SK-N-SH (cell line): ENCODE data around the gene RARS1. TPM values are rescaled to one million over a fixed set of nuclear protein-coding genes. Genes with fewer than 3 reads are reported as not detected.

Experiments
- CTCF ChIA-PET: fragments of 300-600, 350-600 bp; formaldehyde crosslinking; extraction: SDS; loops from one replicate; lab custom pipeline; 2021; lab: Yijun Ruan, JAX
- POLR2A ChIA-PET: fragments of 350-600 bp; sonication (Branson Sonifier 250); formaldehyde crosslinking; extraction: SDS; loops from one replicate; lab custom pipeline; 2020; ENCODE audit warnings: antibody characterized with exemption, inconsistent platforms; lab: Yijun Ruan, JAX
- DNase-seq: peaks from one replicate; pipeline ENCODE4 v3.0.0; 2012
- H2AFZ ChIP-seq: fragments of 200-600 bp; sonication (generic); 2 replicates; pipeline ENCODE4 v1.8.1; 2016; ENCODE audit warnings: antibody characterized with exemption, mild to moderate bottlenecking, low read depth
- H3F3A ChIP-seq: fragments of 200-600 bp; sonication (generic); replicated peaks from 2 replicates; pipeline ENCODE3; 2016; ENCODE audit warnings: antibody characterized with exemption, mild to moderate bottlenecking; ENCODE audit not compliant: insufficient read depth
- H3K27ac ChIP-seq, 2 experiments: fragments of 200-500 bp in 1 of 2; fragments of 200-600 bp in 1 of 2; sonication (Bioruptor generic) in 1 of 2; sonication (generic), shearing (Covaris generic) in 1 of 2; 2 replicates each; pipeline versions ENCODE4 v1.5.1 to v1.6.1; 2014 to 2016; ENCODE audit warnings: low read depth in 2 of 2, inconsistent platforms in 1 of 2, low read length in 1 of 2, mild to moderate bottlenecking in 1 of 2, mixed read lengths in 1 of 2
- H3K27me3 ChIP-seq: fragments of 200-600 bp; sonication (generic), shearing (Covaris generic); 2 replicates; pipeline ENCODE4 v1.6.1; 2016; ENCODE audit warnings: mixed run types; ENCODE audit not compliant: insufficient read depth
- H3K36me3 ChIP-seq, 2 experiments: fragments of 200-500 bp in 1 of 2; fragments of 200-600 bp in 1 of 2; sonication (Bioruptor generic) in 1 of 2; sonication (generic) in 1 of 2; replicated peaks in 1 of 2; 2 replicates each; pipeline versions ENCODE3 to v1.5.1; 2014 to 2016; ENCODE audit warnings: low read length in 1 of 2, mild to moderate bottlenecking in 1 of 2; ENCODE audit not compliant: insufficient read depth in 2 of 2, control insufficient read depth in 1 of 2
- H3K4me1 ChIP-seq, 2 experiments: fragments of 200-500 bp in 1 of 2; fragments of 200-600 bp in 1 of 2; sonication (Bioruptor generic) in 1 of 2; sonication (generic), shearing (Covaris generic) in 1 of 2; 2 replicates each; pipeline versions ENCODE4 v1.5.1 to v1.6.1; 2014 to 2016; ENCODE audit warnings: low read depth in 1 of 2, low read length in 1 of 2, mixed run types in 1 of 2; ENCODE audit not compliant: insufficient read depth in 2 of 2, control insufficient read depth in 1 of 2
- H3K4me2 ChIP-seq: fragments of 200-600 bp; sonication (generic), shearing (Covaris generic); 2 replicates; pipeline ENCODE4 v1.6.1; 2017; ENCODE audit warnings: mixed run types
- H3K4me3 ChIP-seq, 2 experiments: fragments of 200-500 bp in 1 of 2; fragments of 200-600 bp in 1 of 2; sonication (Bioruptor generic) in 1 of 2; sonication (generic), shearing (Covaris generic) in 1 of 2; 2 replicates each; pipeline versions ENCODE4 v1.5.1 to v1.8.1; 2014 to 2016; ENCODE audit warnings: low read depth in 2 of 2, inconsistent platforms in 1 of 2, low read length in 1 of 2, mild to moderate bottlenecking in 1 of 2, mixed read lengths in 1 of 2, moderate library complexity in 1 of 2
- H3K79me2 ChIP-seq: fragments of 200-600 bp; sonication (generic); 2 replicates; pipeline ENCODE4 v1.8.1; 2017; ENCODE audit warnings: mild to moderate bottlenecking; ENCODE audit not compliant: insufficient read depth
- H3K9ac ChIP-seq: fragments of 200-600 bp; sonication (generic); 2 replicates; pipeline ENCODE4 v1.6.1; 2017; ENCODE audit warnings: mixed run types
- H3K9me2 ChIP-seq: fragments of 200-600 bp; sonication (generic); 2 replicates; pipeline ENCODE4 v1.6.1; 2017; ENCODE audit warnings: mixed run types
- H3K9me3 ChIP-seq: fragments of 200-600 bp; sonication (generic); 2 replicates; pipeline ENCODE4 v1.6.1; 2017; ENCODE audit warnings: mixed run types, mild to moderate bottlenecking, moderate library complexity
- H4K20me1 ChIP-seq: fragments of 200-600 bp; sonication (generic); 2 replicates; pipeline ENCODE4 v1.6.1; 2017; ENCODE audit warnings: mild to moderate bottlenecking, mixed run types; ENCODE audit not compliant: insufficient read depth
- CHD2 ChIP-seq: fragments of 150-350 bp; IDR thresholded peaks from 2 replicates; pipeline ENCODE4 v1.6.1; 2018; ENCODE audit warnings: low read length; ENCODE audit not compliant: partially characterized antibody
- EP300 ChIP-seq, 2 experiments: IDR thresholded peaks; 2 replicates each; pipeline versions ENCODE4 v1.4.0 to v1.6.1; 2012; ENCODE audit warnings: borderline replicate concordance in 1 of 2, low read depth in 1 of 2, low read length in 1 of 2
- EZH2phosphoT487 ChIP-seq: fragments of 200-600 bp; sonication (generic); IDR thresholded peaks from 2 replicates; pipeline ENCODE4 v1.6.1; 2017; ENCODE audit warnings: low read depth, mixed run types, mild to moderate bottlenecking, antibody characterized with exemption, moderate library complexity, borderline replicate concordance
- GABPA ChIP-seq: IDR thresholded peaks from 2 replicates; pipeline ENCODE4 v1.4.0; 2012; ENCODE audit warnings: low read depth, mild to moderate bottlenecking
- GATA2 ChIP-seq: sonication (generic); formaldehyde crosslinking; IDR thresholded peaks from 2 replicates; pipeline ENCODE4 v1.5.0; 2020; ENCODE audit warnings: mild to moderate bottlenecking, missing genetic modification reagents
- MAX ChIP-seq: IDR thresholded peaks from 2 replicates; pipeline ENCODE4 v1.4.0; 2012; ENCODE audit warnings: low read depth
- MEF2A ChIP-seq: IDR thresholded peaks from 2 replicates; pipeline ENCODE4 v1.4.0; 2012; ENCODE audit warnings: low read depth, borderline replicate concordance
- MXI1 ChIP-seq: IDR thresholded peaks from 2 replicates; pipeline ENCODE4 v1.6.1; 2012; ENCODE audit warnings: mild to moderate bottlenecking, low read depth, low read length, improper control_type of control experiment
- NRF1 ChIP-seq: IDR thresholded peaks from 2 replicates; pipeline ENCODE4 v1.6.1; 2012; ENCODE audit warnings: low read depth, mild to moderate bottlenecking, low read length
- POLR2AphosphoS5 ChIP-seq: IDR thresholded peaks from 2 replicates; pipeline ENCODE4 v1.6.1; 2012; ENCODE audit warnings: low read depth, low read length
- RAD21 ChIP-seq: IDR thresholded peaks from 2 replicates; pipeline ENCODE4 v1.6.1; 2012; ENCODE audit warnings: mild to moderate bottlenecking, low read length
- RFX5 ChIP-seq: IDR thresholded peaks from 2 replicates; pipeline ENCODE4 v1.6.1; 2012; ENCODE audit warnings: mild to moderate bottlenecking, improper control_type of control experiment, low read length
- RXRA ChIP-seq: IDR thresholded peaks from 2 replicates; pipeline ENCODE4 v1.4.0; 2012; ENCODE audit warnings: low read depth, mild to moderate bottlenecking, borderline replicate concordance
- SIN3A ChIP-seq: IDR thresholded peaks from 2 replicates; pipeline ENCODE4 v1.6.1; 2012; ENCODE audit warnings: low read depth, mild to moderate bottlenecking, low read length, moderate library complexity, borderline replicate concordance
- SMC3 ChIP-seq: IDR thresholded peaks from 2 replicates; pipeline ENCODE4 v1.6.1; 2012; ENCODE audit warnings: low read depth, low read length, improper control_type of control experiment
- TCF12 ChIP-seq: IDR thresholded peaks from 2 replicates; pipeline ENCODE4 v1.4.0; 2012
- TEAD4 ChIP-seq: IDR thresholded peaks from 2 replicates; pipeline ENCODE4 v1.4.0; 2012; ENCODE audit warnings: mild to moderate bottlenecking, borderline replicate concordance; ENCODE audit not compliant: insufficient read depth
- YY1 ChIP-seq: IDR thresholded peaks from 2 replicates; pipeline ENCODE4 v1.4.0; 2012; ENCODE audit warnings: low read depth, mild to moderate bottlenecking
- WGBS: methylation state at CpG from one replicate; pipeline ENCODE4 v1.1.6; 2017; ENCODE audit warnings: low lambda C conversion rate; 5-methylcytosine and 5-hydroxymethylcytosine counted together
- polyA plus RNA-seq, 3 experiments: library from polyadenylated mRNA; depleted of rRNA; stranded (reverse); fragments of >200 nt; gene quantifications; 2 replicates each; pipeline ENCODE4 v1.2.3, GENCODE V29; 2012
- TF ChIP-seq, protein P1 (sequence below): fragments of 150-350 bp; IDR thresholded peaks from 2 replicates; pipeline ENCODE4 v1.6.1; 2017; ENCODE audit warnings: antibody characterized with exemption, low read length, low read depth, borderline replicate concordance
- TF ChIP-seq, protein P2 (sequence below): fragments of 150-350 bp; IDR thresholded peaks from 2 replicates; pipeline ENCODE4 v1.6.1; 2016; ENCODE audit warnings: mild to moderate bottlenecking, low read depth, low read length
- TF ChIP-seq, protein P3 (sequence below): IDR thresholded peaks from 2 replicates; pipeline ENCODE4 v1.4.0; 2012; ENCODE audit warnings: low read depth, borderline replicate concordance
- TF ChIP-seq, protein P4 (sequence below): IDR thresholded peaks from 2 replicates; pipeline ENCODE4; 2012

Gene RARS1
- polyA plus RNA-seq, 1 of the 3 experiments (the other 2 are of a cell fraction): 53.5 TPM

DNA sequence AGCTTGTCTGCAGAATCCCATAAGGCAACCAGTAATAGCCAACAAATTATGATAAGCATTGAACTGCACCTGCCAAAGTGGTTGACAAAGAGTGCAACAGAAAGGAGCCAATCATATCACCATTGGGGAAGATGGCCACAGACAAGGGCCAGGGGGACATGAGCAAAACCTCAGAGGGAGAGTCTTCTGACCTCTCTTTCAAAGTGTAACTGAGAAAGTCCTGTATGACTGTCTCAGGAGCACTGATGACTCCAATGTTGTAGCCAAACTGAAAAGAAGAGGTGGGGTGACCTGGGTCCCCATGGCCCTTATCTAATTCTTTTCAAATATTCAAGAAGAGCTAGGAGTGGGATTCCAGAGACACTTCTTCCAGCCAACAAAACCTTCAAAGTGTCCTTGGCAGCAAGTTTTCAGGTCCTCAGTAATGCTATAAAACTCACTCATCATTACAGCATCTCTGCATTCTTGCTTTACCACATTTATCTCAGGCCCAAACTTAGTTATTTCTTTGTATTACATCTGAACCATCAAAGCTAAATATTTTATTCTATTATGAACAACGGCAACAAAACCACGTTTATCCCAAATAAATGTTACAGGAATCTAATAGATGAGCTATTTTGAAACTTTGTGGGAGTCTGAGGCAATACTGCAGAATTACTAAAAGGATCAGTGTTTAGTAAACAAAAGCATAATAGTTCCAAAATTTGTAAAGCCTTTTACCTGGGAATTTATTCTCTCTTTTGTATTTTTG, 67.3 kb downstream of the RARS1 start:
- DNase-seq: no peak
- peak overlapping the region in 1 of 2 experiments; percentile 95; a peak in 2 of 4 replicates for H3K27ac ChIP-seq
- H3K79me2 ChIP-seq: peaks cover 23% of the 10 kb centered on the region
- ChIA-PET CTCF (interaction anchor here (2.3 kb wide), 1 partner anchor 68 kb away, joined by 6 read pairs; no protein-coding TSS in a partner anchor), POLR2A (no interaction called here)
- peaks cover 64 to 75% of the 10 kb centered on the region in 2 experiments for H3K36me3 ChIP-seq
- no peaks in the 10 kb centered on the region for H3K9me2 ChIP-seq
- H3K9ac ChIP-seq: no peak overlapping the region
- H3K4me2 ChIP-seq: no peak overlapping the region
- H3K9me3 ChIP-seq: no peaks in the 10 kb centered on the region
- peaks cover 13% of the 10 kb centered on the region; the same call in 1 of the 2 replicates for H4K20me1 ChIP-seq
- no peak overlapping the region for H2AFZ ChIP-seq
- no peak for TF ChIP-seq NRF1
- TF ChIP-seq, protein P1, sequence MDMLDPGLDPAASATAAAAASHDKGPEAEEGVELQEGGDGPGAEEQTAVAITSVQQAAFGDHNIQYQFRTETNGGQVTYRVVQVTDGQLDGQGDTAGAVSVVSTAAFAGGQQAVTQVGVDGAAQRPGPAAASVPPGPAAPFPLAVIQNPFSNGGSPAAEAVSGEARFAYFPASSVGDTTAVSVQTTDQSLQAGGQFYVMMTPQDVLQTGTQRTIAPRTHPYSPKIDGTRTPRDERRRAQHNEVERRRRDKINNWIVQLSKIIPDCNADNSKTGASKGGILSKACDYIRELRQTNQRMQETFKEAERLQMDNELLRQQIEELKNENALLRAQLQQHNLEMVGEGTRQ: no peak
- TF ChIP-seq CHD2: no peak
- TF ChIP-seq POLR2AphosphoS5: 0 out of 2 replicates have a peak, but pooled peaks have one; percentile 8
- TF ChIP-seq SMC3: no peak
- TF ChIP-seq SIN3A: no peak
- TF ChIP-seq MXI1: no peak
- TF ChIP-seq, protein P2, sequence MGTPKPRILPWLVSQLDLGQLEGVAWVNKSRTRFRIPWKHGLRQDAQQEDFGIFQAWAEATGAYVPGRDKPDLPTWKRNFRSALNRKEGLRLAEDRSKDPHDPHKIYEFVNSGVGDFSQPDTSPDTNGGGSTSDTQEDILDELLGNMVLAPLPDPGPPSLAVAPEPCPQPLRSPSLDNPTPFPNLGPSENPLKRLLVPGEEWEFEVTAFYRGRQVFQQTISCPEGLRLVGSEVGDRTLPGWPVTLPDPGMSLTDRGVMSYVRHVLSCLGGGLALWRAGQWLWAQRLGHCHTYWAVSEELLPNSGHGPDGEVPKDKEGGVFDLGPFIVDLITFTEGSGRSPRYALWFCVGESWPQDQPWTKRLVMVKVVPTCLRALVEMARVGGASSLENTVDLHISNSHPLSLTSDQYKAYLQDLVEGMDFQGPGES: no peak
- peaks cover 5 to 28% of the 10 kb centered on the region in 2 experiments; a peak in 3 of 4 replicates for H3K4me1 ChIP-seq
- peaks cover 14% of the 10 kb centered on the region for H3F3A ChIP-seq
- H3K27me3 ChIP-seq: no peaks in the 10 kb centered on the region
- H3K4me3 ChIP-seq: no peak overlapping the region
- WGBS: 88% methylated on average over 2 of the region's 2 CpGs

DNA sequence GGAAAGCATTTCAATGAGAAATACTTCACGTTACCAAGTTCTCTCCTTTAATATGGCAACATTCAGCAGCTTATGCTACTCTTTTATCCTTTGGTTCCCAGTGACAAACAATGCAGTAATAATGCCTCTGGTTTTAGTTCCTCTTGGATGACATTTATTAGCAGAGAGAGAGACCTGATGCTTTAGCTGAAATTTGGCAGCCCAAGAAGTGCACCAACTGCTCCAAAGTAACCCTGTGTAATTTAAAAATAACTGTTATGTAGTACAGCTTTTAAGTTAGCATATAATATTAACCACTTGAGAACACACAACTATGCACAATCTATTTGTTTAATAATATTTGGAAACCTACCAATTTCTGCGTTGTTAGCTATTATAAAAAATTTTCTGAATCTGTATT, 71.1 kb downstream of the RARS1 start:
- H3K9me3 ChIP-seq: no peaks in the 10 kb centered on the region
- no peak overlapping the region for H3K9ac ChIP-seq
- H3K27me3 ChIP-seq: no peaks in the 10 kb centered on the region
- H3F3A ChIP-seq: peaks cover 17% of the 10 kb centered on the region
- CTCF ChIA-PET: interaction anchor here (0.7 kb wide), 1 partner anchor 29 kb away, joined by 3 read pairs; no protein-coding TSS in a partner anchor
- peaks cover 20% of the 10 kb centered on the region for H3K79me2 ChIP-seq
- H3K4me1 ChIP-seq: peaks cover 4 to 31% of the 10 kb centered on the region in 2 experiments; a peak in 3 of 4 replicates
- peaks cover 11% of the 10 kb centered on the region; the same call in 1 of the 2 replicates for H4K20me1 ChIP-seq
- POLR2A ChIA-PET: no interaction called here
- H2AFZ ChIP-seq: no peak overlapping the region
- WGBS: 97% methylated on average over 2 of the region's 2 CpGs
- DNase-seq: no peak
- H3K4me2 ChIP-seq: no peak overlapping the region
- TF ChIP-seq MEF2A (no peak), RFX5 (no peak), YY1 (no peak), GABPA (no peak), TCF12 (no peak), SIN3A (no peak), MAX (no peak), NRF1 (no peak), RAD21 (no peak), RXRA (no peak), EP300 (IDR thresholded peaks at IDR 0.05; ENCODE audit: borderline replicate concordance in 1 of 2, low read depth in 1 of 2, low read length in 1 of 2) (no peak), SMC3 (no peak), EZH2phosphoT487 (no peak), TEAD4 (no peak), CHD2 (no peak), GATA2 (CRISPR knock-in tag) (no peak)
- TF ChIP-seq, protein P3, sequence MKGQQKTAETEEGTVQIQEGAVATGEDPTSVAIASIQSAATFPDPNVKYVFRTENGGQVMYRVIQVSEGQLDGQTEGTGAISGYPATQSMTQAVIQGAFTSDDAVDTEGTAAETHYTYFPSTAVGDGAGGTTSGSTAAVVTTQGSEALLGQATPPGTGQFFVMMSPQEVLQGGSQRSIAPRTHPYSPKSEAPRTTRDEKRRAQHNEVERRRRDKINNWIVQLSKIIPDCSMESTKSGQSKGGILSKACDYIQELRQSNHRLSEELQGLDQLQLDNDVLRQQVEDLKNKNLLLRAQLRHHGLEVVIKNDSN: no peak
- TF ChIP-seq, protein P4, sequence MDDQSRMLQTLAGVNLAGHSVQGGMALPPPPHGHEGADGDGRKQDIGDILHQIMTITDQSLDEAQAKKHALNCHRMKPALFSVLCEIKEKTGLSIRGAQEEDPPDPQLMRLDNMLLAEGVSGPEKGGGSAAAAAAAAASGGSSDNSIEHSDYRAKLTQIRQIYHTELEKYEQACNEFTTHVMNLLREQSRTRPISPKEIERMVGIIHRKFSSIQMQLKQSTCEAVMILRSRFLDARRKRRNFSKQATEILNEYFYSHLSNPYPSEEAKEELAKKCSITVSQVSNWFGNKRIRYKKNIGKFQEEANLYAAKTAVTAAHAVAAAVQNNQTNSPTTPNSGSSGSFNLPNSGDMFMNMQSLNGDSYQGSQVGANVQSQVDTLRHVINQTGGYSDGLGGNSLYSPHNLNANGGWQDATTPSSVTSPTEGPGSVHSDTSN: no peak
- peaks cover 70 to 80% of the 10 kb centered on the region in 2 experiments for H3K36me3 ChIP-seq
- H3K27ac ChIP-seq: peak overlapping the region in 1 of 2 experiments; percentile 39; a peak in 2 of 4 replicates
- no peaks in the 10 kb centered on the region for H3K9me2 ChIP-seq
- no peak overlapping the region for H3K4me3 ChIP-seq
